Loucy (cell line): ENCODE results near the gene DEFB108B.
"Not testable (repeated sequence)": the region's sequence is repeated elsewhere in the genome, so short reads cannot be mapped to it uniquely, and the experiment has no call there.

ENCODE experiments used
- EZH2phosphoT487 ChIP-seq: fragments of 200-600 bp; IDR thresholded peaks from 2 replicates; pipeline ENCODE4 v1.6.1; 2018; ENCODE audit warnings: antibody characterized with exemption, mild to moderate bottlenecking, moderate library complexity, borderline replicate concordance
- TF ChIP-seq, protein P1 (sequence below): fragments of 200-600 bp; sonication (generic); conservative IDR thresholded peaks from 2 replicates; pipeline ENCODE4 v1.5.1; 2014; ENCODE audit warnings: mild to moderate bottlenecking, antibody characterized with exemption, low read length

DNA sequence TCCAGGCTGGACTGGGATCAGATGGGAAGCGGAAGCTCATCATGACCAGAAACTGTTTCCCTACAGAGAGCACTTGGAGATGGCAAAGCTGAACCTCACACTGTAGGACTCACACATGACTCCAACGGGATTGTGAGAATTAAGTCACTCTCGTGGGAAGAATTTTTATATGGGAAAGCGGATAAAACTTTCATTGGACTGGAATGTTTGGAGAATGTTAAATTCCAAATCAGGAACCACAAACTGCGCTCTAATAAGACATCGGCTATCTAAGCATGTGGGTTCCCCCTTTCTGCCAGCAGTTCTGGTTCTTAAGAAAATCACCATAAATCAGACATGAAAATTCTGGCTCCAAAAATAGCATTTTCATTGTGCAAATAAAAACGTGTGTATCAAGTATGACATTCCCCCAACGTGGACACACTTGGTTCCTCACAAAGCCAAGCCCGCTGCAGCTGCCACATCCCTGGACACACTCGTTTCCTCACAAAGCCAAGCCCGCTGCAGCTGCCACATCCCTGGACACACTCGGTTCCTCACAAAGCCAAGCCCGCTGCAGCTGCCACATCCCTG lies 33.4 kb upstream of the DEFB108B start:
- TF ChIP-seq, protein P1, sequence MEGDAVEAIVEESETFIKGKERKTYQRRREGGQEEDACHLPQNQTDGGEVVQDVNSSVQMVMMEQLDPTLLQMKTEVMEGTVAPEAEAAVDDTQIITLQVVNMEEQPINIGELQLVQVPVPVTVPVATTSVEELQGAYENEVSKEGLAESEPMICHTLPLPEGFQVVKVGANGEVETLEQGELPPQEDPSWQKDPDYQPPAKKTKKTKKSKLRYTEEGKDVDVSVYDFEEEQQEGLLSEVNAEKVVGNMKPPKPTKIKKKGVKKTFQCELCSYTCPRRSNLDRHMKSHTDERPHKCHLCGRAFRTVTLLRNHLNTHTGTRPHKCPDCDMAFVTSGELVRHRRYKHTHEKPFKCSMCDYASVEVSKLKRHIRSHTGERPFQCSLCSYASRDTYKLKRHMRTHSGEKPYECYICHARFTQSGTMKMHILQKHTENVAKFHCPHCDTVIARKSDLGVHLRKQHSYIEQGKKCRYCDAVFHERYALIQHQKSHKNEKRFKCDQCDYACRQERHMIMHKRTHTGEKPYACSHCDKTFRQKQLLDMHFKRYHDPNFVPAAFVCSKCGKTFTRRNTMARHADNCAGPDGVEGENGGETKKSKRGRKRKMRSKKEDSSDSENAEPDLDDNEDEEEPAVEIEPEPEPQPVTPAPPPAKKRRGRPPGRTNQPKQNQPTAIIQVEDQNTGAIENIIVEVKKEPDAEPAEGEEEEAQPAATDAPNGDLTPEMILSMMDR = not testable (repeated sequence)
- not testable (repeated sequence) for TF ChIP-seq EZH2phosphoT487
